ENCODE measurements around the gene LSAMP. TPM values are rescaled to one million over a fixed set of nuclear protein-coding genes. Genes with fewer than 3 reads are reported as not detected.

LSAMP gene
- total and polyA plus RNA-seq, 9 of the 15 experiments (the other 6 are each of a cell fraction or from before 2014, with no cell fraction given): 0.09 to 0.11 TPM; not detected in 7

DNA sequence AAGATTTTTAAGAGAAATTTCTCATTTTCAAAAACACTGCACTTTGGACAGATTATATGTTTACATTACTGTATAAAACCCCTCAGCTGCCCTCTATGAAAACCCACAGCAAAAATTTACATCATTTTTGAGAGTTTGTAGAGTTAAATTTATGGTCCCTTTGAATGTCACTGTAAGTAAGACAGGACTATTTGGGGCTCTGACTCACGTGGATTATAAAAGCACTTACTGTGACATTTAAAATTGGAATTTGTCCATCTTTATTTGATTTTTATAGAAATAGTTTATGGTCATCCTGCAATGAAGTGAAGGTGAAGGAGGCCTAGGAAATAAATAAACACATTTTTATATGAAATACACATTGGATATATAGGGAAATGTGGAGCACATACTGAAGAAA is 672.3 kb downstream of the LSAMP start:
- no peaks in the 10 kb centered on the region for H3K9me3 ChIP-seq (replicated peaks; ENCODE audit: control insufficient read depth, insufficient read depth, low read depth, low read length)
- in situ Hi-C loops (cut with MboI): no loop called here
- no peaks in the 10 kb centered on the region for H3K9me1 ChIP-seq (ENCODE audit: control insufficient read depth, insufficient read depth, low read length)
- intact Hi-C loops (cut with micrococcal nuclease): no loop called here
- H3K4me1 ChIP-seq (replicated peaks in 1 of 2; ENCODE audit: control insufficient read depth in 2 of 2, insufficient read depth in 2 of 2, low read length in 2 of 2): no peaks in the 10 kb centered on the region; a peak in 1 of 5 replicates
- no peak for FAIRE-seq
- H3K36me3 ChIP-seq (ENCODE audit: control insufficient read depth, insufficient read depth, low read length): no peaks in the 10 kb centered on the region
- POLR2A ChIA-PET: interaction anchor here (0.6 kb wide), 1 partner anchor 107 kb away, joined by 3 read pairs; no protein-coding TSS in a partner anchor
- H3K4me3 ChIP-seq: no peak overlapping the region
- H3K27me3 ChIP-seq (ENCODE audit: control insufficient read depth in 2 of 2, insufficient read depth in 2 of 2, low read length in 2 of 2): no peaks in the 10 kb centered on the region
- TF ChIP-seq MCM5 (IDR thresholded peaks at IDR 0.05; ENCODE audit: low read depth) (no peak), SNRNP70 (optimal IDR thresholded peaks at IDR 0.05; ENCODE audit: low read depth, low read length) (no peak), NCOA4 (IDR thresholded peaks at IDR 0.05; ENCODE audit: partially characterized antibody) (no peak), EP300 (IDR thresholded peaks at IDR 0.05; ENCODE audit: low read length) (no peak), NUFIP1 (IDR thresholded peaks at IDR 0.05; ENCODE audit: partially characterized antibody) (no peak)
- TF ChIP-seq, protein P1, sequence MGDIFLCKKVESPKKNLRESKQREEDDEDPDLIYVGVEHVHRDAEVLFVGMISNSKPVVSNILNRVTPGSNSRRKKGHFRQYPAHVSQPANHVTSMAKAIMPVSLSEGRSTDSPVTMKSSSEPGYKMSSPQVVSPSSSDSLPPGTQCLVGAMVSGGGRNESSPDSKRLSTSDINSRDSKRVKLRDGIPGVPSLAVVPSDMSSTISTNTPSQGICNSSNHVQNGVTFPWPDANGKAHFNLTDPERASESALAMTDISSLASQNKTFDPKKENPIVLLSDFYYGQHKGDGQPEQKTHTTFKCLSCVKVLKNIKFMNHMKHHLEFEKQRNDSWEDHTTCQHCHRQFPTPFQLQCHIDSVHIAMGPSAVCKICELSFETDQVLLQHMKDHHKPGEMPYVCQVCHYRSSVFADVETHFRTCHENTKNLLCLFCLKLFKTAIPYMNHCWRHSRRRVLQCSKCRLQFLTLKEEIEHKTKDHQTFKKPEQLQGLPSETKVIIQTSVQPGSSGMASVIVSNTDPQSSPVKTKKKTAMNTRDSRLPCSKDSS (IDR thresholded peaks at IDR 0.05; ENCODE audit: low read depth, partially characterized antibody): no peak
- TF ChIP-seq, protein P2, sequence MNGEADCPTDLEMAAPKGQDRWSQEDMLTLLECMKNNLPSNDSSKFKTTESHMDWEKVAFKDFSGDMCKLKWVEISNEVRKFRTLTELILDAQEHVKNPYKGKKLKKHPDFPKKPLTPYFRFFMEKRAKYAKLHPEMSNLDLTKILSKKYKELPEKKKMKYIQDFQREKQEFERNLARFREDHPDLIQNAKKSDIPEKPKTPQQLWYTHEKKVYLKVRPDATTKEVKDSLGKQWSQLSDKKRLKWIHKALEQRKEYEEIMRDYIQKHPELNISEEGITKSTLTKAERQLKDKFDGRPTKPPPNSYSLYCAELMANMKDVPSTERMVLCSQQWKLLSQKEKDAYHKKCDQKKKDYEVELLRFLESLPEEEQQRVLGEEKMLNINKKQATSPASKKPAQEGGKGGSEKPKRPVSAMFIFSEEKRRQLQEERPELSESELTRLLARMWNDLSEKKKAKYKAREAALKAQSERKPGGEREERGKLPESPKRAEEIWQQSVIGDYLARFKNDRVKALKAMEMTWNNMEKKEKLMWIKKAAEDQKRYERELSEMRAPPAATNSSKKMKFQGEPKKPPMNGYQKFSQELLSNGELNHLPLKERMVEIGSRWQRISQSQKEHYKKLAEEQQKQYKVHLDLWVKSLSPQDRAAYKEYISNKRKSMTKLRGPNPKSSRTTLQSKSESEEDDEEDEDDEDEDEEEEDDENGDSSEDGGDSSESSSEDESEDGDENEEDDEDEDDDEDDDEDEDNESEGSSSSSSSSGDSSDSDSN (IDR thresholded peaks at IDR 0.05; ENCODE audit: borderline replicate concordance in 1 of 2, low read depth in 2 of 2, low read length in 2 of 2): no peak
- TF ChIP-seq, protein P3, sequence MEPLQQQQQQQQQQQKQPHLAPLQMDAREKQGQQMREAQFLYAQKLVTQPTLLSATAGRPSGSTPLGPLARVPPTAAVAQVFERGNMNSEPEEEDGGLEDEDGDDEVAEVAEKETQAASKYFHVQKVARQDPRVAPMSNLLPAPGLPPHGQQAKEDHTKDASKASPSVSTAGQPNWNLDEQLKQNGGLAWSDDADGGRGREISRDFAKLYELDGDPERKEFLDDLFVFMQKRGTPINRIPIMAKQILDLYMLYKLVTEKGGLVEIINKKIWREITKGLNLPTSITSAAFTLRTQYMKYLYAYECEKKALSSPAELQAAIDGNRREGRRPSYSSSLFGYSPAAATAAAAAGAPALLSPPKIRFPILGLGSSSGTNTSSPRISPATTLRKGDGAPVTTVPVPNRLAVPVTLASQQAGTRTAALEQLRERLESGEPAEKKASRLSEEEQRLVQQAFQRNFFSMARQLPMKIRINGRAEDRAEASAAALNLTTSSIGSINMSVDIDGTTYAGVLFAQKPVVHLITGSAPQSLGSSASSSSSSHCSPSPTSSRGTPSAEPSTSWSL (CRISPR knock-in tag; IDR thresholded peaks at IDR 0.05; ENCODE audit: borderline replicate concordance): no peak
- TF ChIP-seq, protein P4, sequence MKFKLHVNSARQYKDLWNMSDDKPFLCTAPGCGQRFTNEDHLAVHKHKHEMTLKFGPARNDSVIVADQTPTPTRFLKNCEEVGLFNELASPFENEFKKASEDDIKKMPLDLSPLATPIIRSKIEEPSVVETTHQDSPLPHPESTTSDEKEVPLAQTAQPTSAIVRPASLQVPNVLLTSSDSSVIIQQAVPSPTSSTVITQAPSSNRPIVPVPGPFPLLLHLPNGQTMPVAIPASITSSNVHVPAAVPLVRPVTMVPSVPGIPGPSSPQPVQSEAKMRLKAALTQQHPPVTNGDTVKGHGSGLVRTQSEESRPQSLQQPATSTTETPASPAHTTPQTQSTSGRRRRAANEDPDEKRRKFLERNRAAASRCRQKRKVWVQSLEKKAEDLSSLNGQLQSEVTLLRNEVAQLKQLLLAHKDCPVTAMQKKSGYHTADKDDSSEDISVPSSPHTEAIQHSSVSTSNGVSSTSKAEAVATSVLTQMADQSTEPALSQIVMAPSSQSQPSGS (CRISPR knock-in tag; IDR thresholded peaks at IDR 0.05): no peak
- WGBS (ENCODE audit: insufficient coverage, low coverage, missing lambda C conversion rate): 29% methylated on average over 1 of the region's 1 CpG
- H4K20me1 ChIP-seq (replicated peaks; ENCODE audit: control insufficient read depth, insufficient read depth, low read length): no peaks in the 10 kb centered on the region
- no peak overlapping the region for H3K27ac ChIP-seq (ENCODE audit: extremely low read depth, low read depth, low read length)
- BruUV-seq (replicated peaks): no TSS peak
- H2AFZ ChIP-seq (ENCODE audit: low read depth, low read length): no peak overlapping the region
- H3K9ac ChIP-seq (ENCODE audit: insufficient read depth in 1 of 2, low read depth in 2 of 2, low read length in 2 of 2): no peak overlapping the region
- DNase-seq (ENCODE audit: extremely low read depth in 1 of 4, low spot score in 3 of 4): no peak
- ATAC-seq: no peak
- CTCF ChIA-PET (ENCODE audit: low intra/inter-chr PET ratio): no interaction called here
- H3K79me2 ChIP-seq (ENCODE audit: control insufficient read depth, insufficient read depth, low read length): no peaks in the 10 kb centered on the region
- no peak overlapping the region for H3K4me2 ChIP-seq (ENCODE audit: insufficient read depth, low read length)
